NB4 (cell line): Measurements from ENCODE around the gene DAB2IP.

ENCODE experiments used
- POLR2A ChIP-seq: IDR thresholded peaks from 2 replicates; pipeline ENCODE4 v1.6.1; 2011; ENCODE audit warnings: mild to moderate bottlenecking; ENCODE audit not compliant: insufficient read length; ENCODE audit errors: extremely low read depth
- TF ChIP-seq, protein P1 (sequence below): IDR thresholded peaks from one replicate; pipeline ENCODE4 v1.5.1; 2012; ENCODE audit warnings: low read depth, low read length

DNA sequence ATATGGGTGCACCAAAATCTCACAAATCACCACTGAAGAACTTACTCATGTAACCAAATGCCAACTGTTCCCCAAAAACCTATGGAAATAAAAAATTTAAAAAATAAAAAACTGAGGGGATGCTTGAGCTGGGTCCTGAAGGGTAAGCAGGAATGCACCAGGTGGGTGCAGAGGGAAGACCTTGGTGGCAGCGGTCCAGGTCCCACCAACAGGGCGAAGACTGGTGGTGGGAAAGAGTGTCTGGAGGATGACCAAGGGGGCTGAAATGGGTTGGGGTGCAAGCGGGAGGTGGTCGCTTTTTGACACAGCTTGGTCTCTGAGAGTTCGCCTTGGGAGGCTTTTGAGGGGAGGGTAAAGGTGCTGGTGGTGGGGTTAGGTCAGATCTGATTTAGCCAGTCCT, 3.3 kb upstream of the DAB2IP start:
- TF ChIP-seq, protein P1, sequence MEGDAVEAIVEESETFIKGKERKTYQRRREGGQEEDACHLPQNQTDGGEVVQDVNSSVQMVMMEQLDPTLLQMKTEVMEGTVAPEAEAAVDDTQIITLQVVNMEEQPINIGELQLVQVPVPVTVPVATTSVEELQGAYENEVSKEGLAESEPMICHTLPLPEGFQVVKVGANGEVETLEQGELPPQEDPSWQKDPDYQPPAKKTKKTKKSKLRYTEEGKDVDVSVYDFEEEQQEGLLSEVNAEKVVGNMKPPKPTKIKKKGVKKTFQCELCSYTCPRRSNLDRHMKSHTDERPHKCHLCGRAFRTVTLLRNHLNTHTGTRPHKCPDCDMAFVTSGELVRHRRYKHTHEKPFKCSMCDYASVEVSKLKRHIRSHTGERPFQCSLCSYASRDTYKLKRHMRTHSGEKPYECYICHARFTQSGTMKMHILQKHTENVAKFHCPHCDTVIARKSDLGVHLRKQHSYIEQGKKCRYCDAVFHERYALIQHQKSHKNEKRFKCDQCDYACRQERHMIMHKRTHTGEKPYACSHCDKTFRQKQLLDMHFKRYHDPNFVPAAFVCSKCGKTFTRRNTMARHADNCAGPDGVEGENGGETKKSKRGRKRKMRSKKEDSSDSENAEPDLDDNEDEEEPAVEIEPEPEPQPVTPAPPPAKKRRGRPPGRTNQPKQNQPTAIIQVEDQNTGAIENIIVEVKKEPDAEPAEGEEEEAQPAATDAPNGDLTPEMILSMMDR = no peak
- TF ChIP-seq POLR2A = no peak
